HCT116 (cell line): Measurements from ENCODE around the gene NPEPL1. TPM values are rescaled to one million over a fixed set of nuclear protein-coding genes. Genes with fewer than 3 reads are reported as not detected.

Source experiments
- ATAC-seq: fragments of 200-7000 bp; cut with Tn5 transposase; 2 replicates; pipeline ENCODE4 v1.9.1; 2020; ENCODE audit warnings: mild to moderate bottlenecking, moderate library complexity
- BruUV-seq: library from RNA; stranded (reverse); fragments of 400-500 nt; replicated peaks from 2 replicates; lab custom pipeline; 2021; lab: Mats Ljungman, UMichigan
- CTCF ChIA-PET: fragments of 300-600 bp; sonication (Branson Sonifier 250); formaldehyde crosslinking; loops from one replicate; lab custom pipeline; 2021; ENCODE audit warnings: antibody characterized with exemption; lab: Charles Lee
- POLR2A ChIA-PET: fragments of 300-600, 350-600 bp; sonication (Branson Sonifier 250); formaldehyde crosslinking; loops from one replicate; lab custom pipeline; 2021; ENCODE audit warnings: antibody characterized with exemption; lab: Charles Lee
- RAD21 ChIA-PET, 2 experiments: fragments of 300-600 bp; sonication (Branson Sonifier 250); formaldehyde crosslinking; loops; one replicate each; lab custom pipeline; 2023; ENCODE audit warnings: low total read pairs in 2 of 2; ENCODE audit not compliant: uncharacterized antibody in 2 of 2, unreplicated experiment in 2 of 2, low non-redundant PET in 1 of 2; lab: Charles Lee
- DNase-seq: peaks from one replicate; pipeline ENCODE4 v3.0.0-alpha.2; 2010; ENCODE audit warnings: low read depth, low spot score
- H2AFZ ChIP-seq: fragments of 200-600 bp; shearing (Covaris generic), sonication (generic); 2 replicates; pipeline ENCODE4 v1.6.1; 2017; ENCODE audit warnings: low read depth, mixed run types, mixed read lengths, antibody characterized with exemption, low read length; ENCODE audit not compliant: poor library complexity, severe bottlenecking
- H3K27ac ChIP-seq: 2 replicates; pipeline ENCODE4 v1.5.1; 2012; ENCODE audit warnings: low read depth, low read length
- H3K27me3 ChIP-seq: fragments of 200-600 bp; sonication (generic); 2 replicates; pipeline ENCODE4 v1.6.1; 2016; ENCODE audit warnings: mixed run types, low read length, mixed read lengths; ENCODE audit not compliant: insufficient read depth
- H3K36me3 ChIP-seq, 2 experiments: fragments of 200-500 bp in 1 of 2; fragments of 200-600 bp in 1 of 2; sonication (Bioruptor generic) in 1 of 2; sonication (generic) in 1 of 2; 2 replicates each; pipeline versions ENCODE4 v1.5.1 to v1.6.1; 2014 to 2016; ENCODE audit warnings: low read length in 2 of 2, inconsistent platforms in 1 of 2, mixed read lengths in 1 of 2, mixed run types in 1 of 2; ENCODE audit not compliant: insufficient read depth in 2 of 2, control insufficient read depth in 1 of 2
- H3K4me1 ChIP-seq, 2 experiments: fragments of 200-600 bp in 1 of 2; sonication (generic) in 1 of 2; 2 replicates each; pipeline versions ENCODE4 v1.5.1 to v1.6.1; 2012 to 2017; ENCODE audit warnings: low read length in 2 of 2, inconsistent platforms in 1 of 2, mild to moderate bottlenecking in 1 of 2, mixed read lengths in 1 of 2, mixed run types in 1 of 2, moderate library complexity in 1 of 2; ENCODE audit not compliant: insufficient read depth in 2 of 2, control insufficient read depth in 1 of 2
- H3K4me2 ChIP-seq: fragments of 200-600 bp; sonication (generic); 2 replicates; pipeline ENCODE4 v1.6.1; 2017; ENCODE audit warnings: mixed run types, low read length, mixed read lengths
- H3K4me3 ChIP-seq, 2 experiments: fragments of 200-600 bp in 1 of 2; sonication (generic) in 1 of 2; replicated peaks in 1 of 2; 2 replicates each; pipeline ENCODE4 v1.5.1; 2011 to 2016; ENCODE audit warnings: low read length in 2 of 2, control low read depth in 1 of 2, low read depth in 1 of 2, mild to moderate bottlenecking in 1 of 2, mixed read lengths in 1 of 2, mixed run types in 1 of 2
- H3K79me2 ChIP-seq: fragments of 200-600 bp; sonication (generic); 2 replicates; pipeline ENCODE4 v1.6.1; 2017; ENCODE audit warnings: mild to moderate bottlenecking, mixed run types, low read length, moderate library complexity, mixed read lengths; ENCODE audit not compliant: insufficient read depth
- H3K9ac ChIP-seq: fragments of 200-600 bp; sonication (generic); 2 replicates; pipeline ENCODE4 v1.6.1; 2016; ENCODE audit warnings: low read length, mixed read lengths
- H3K9me2 ChIP-seq: fragments of 200-600 bp; sonication (generic), shearing (Covaris generic); 2 replicates; pipeline ENCODE4 v1.6.1; 2017; ENCODE audit warnings: mixed run types, mild to moderate bottlenecking, moderate library complexity; ENCODE audit not compliant: insufficient read depth
- H3K9me3 ChIP-seq, 2 experiments: fragments of 200-500 bp in 1 of 2; fragments of 200-600 bp in 1 of 2; sonication (Bioruptor generic) in 1 of 2; sonication (generic) in 1 of 2; 2 replicates each; pipeline ENCODE4 v1.6.1; 2014 to 2017; ENCODE audit warnings: low read length in 2 of 2, mixed read lengths in 2 of 2, inconsistent platforms in 1 of 2, low read depth in 1 of 2, mild to moderate bottlenecking in 1 of 2, mixed run types in 1 of 2, moderate library complexity in 1 of 2; ENCODE audit not compliant: control insufficient read depth in 1 of 2, insufficient read depth in 1 of 2
- H4K20me1 ChIP-seq: fragments of 200-600 bp; sonication (generic), shearing (Covaris generic); 2 replicates; pipeline ENCODE4 v1.6.1; 2017; ENCODE audit warnings: mixed run types, mild to moderate bottlenecking, moderate library complexity; ENCODE audit not compliant: insufficient read depth
- ATF3 ChIP-seq: IDR thresholded peaks from 2 replicates; pipeline ENCODE4 v1.6.1; 2012
- CBX3 ChIP-seq: IDR thresholded peaks from 2 replicates; pipeline ENCODE4 v1.6.1; 2012; ENCODE audit warnings: low read depth
- CEBPB ChIP-seq: IDR thresholded peaks from 2 replicates; pipeline ENCODE4 v1.6.1; 2012; ENCODE audit warnings: low read depth
- CTCF ChIP-seq, 3 experiments: fragments of 200-600 bp in 1 of 3; sonication (generic) in 1 of 3; IDR thresholded peaks in 2 of 3; conservative IDR thresholded peaks in 1 of 3; 2 replicates each; pipeline ENCODE4 v1.5.1; 2012 to 2017; ENCODE audit warnings: low read depth in 2 of 3, low read length in 2 of 3, antibody characterized with exemption in 1 of 3, borderline replicate concordance in 1 of 3, control low read depth in 1 of 3, mild to moderate bottlenecking in 1 of 3, mixed read lengths in 1 of 3, mixed run types in 1 of 3, moderate library complexity in 1 of 3; ENCODE audit not compliant: insufficient read depth in 1 of 3
- EZH2phosphoT487 ChIP-seq: fragments of 200-600 bp; IDR thresholded peaks from 2 replicates; pipeline ENCODE4 v1.6.1; 2018; ENCODE audit warnings: antibody characterized with exemption, borderline replicate concordance
- MAX ChIP-seq: IDR thresholded peaks from 2 replicates; pipeline ENCODE4 v1.6.1; 2012
- POLR2A ChIP-seq: IDR thresholded peaks from 2 replicates; pipeline ENCODE4 v1.7.0; 2011; ENCODE audit warnings: borderline replicate concordance; ENCODE audit not compliant: insufficient read depth, insufficient read length; ENCODE audit errors: extremely low read depth
- POLR2AphosphoS5 ChIP-seq: IDR thresholded peaks from 2 replicates; pipeline ENCODE4 v1.6.1; 2011; ENCODE audit warnings: mild to moderate bottlenecking, low read depth, low read length, moderate library complexity
- RAD21 ChIP-seq: IDR thresholded peaks from 2 replicates; pipeline ENCODE4 v1.6.1; 2012; ENCODE audit warnings: low read depth, mild to moderate bottlenecking
- REST ChIP-seq: IDR thresholded peaks from 2 replicates; pipeline ENCODE4 v1.6.1; 2012; ENCODE audit warnings: low read depth
- SIN3A ChIP-seq: IDR thresholded peaks from 2 replicates; pipeline ENCODE4 v1.6.1; 2012; ENCODE audit warnings: low read depth
- SP1 ChIP-seq: IDR thresholded peaks from 2 replicates; pipeline ENCODE4 v1.6.1; 2012; ENCODE audit warnings: low read depth
- ZFX ChIP-seq: fragments of 450-650 bp; IDR thresholded peaks from 2 replicates; pipeline ENCODE4 v1.6.1; 2017
- ZNF274 ChIP-seq: fragments of 200-500 bp; sonication (Bioruptor generic); IDR thresholded peaks from 2 replicates; pipeline ENCODE4 v1.6.1; 2014; ENCODE audit warnings: mild to moderate bottlenecking, low read depth, low read length, inconsistent platforms
- intact Hi-C: fragments of 100-400 bp; cut with micrococcal nuclease; formaldehyde crosslinking; loops from 2 replicates; pipeline ENCODE4 v1.10.0; 2022
- total RNA-seq: library from RNA; stranded (reverse); gene quantifications from one replicate; pipeline ENCODE4 v1.2.1, GENCODE V29; 2021; ENCODE audit not compliant: unreplicated experiment

Gene NPEPL1
- total RNA-seq, 1 experiment from 2014 or later: 16.6 TPM

GRCh38 chr20:58666702-58667101, 25.9 kb upstream of the NPEPL1 start:
- RAD21 ChIA-PET: no interaction called here
- Histone ChIP-seq H3K9me3 (no peaks in the 10 kb centered on the region), H3K27me3 (no peaks in the 10 kb centered on the region), H2AFZ (no peak overlapping the region), H3K4me1 (no peaks in the 10 kb centered on the region), H3K9me2 (no peaks in the 10 kb centered on the region), H3K27ac (no peak overlapping the region), H3K79me2 (peaks cover 66% of the 10 kb centered on the region), H3K4me3 (no peak overlapping the region), H3K4me2 (no peak overlapping the region), H3K9ac (no peak overlapping the region), H3K36me3 (peaks cover 22 to 50% of the 10 kb centered on the region in 2 experiments; a peak in 3 of 4 replicates), H4K20me1 (no peaks in the 10 kb centered on the region)
- DNase-seq: no peak
- BruUV-seq: no TSS peak
- intact Hi-C loops: no loop called here
- POLR2A ChIA-PET: interaction anchor here (0.6 to 1.3 kb wide), 2 partner anchors 9 to 417 kb away, joined by 3 read pairs; no protein-coding TSS in a partner anchor
- no peak for ATAC-seq
- TF ChIP-seq RAD21 (no peak), EZH2phosphoT487 (no peak), CTCF (IDR thresholded peaks at IDR 0.05 in 2 of 3, conservative IDR thresholded peaks at IDR 0.05 in 1 of 3; ENCODE audit: borderline replicate concordance in 1 of 3, insufficient read depth in 1 of 3, low read depth in 2 of 3, low read length in 2 of 3) (no peak), ZFX (no peak), CBX3 (no peak), CEBPB (no peak), SP1 (no peak), ATF3 (no peak), REST (no peak), POLR2A (no peak), SIN3A (no peak), ZNF274 (no peak), MAX (no peak), POLR2AphosphoS5 (no peak)
- CTCF ChIA-PET: no interaction called here
